NCI-H510A treated with DMSO at 0.1 percent for 48 hours (cell line): ENCODE data around the gene WDPCP.
"Not testable (repeated sequence)": the region's sequence is repeated elsewhere in the genome, so short reads cannot be mapped to it uniquely, and the experiment has no call there.

Experiments
- DNase-seq: peaks from one replicate; lab custom pipeline; 2025; lab: John Stamatoyannopoulos, UW

WDPCP gene

GRCh38 chr2:63101954-63102353 is 486.3 kb downstream of the WDPCP start:
- no peak for DNase-seq

DNA sequence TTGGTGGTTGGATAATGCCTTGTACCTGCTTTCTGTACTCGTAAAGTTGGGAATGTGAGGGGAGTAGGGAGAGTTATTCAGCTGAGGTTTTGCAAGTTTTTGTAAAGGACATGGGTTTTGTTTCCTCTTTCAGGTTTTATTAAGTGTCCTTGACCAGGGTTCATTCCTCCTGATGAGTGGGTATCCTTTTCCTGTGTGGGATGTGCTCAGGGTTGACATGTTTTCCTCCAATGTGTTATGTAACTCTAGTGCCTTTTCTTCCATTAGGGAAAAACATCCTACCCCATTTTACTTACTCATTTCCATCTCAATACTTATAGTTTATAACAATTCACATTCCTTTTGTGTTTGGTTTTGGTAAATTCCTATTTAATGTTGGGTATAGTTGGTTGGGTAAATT is 489.2 kb downstream of the WDPCP start:
- DNase-seq, result no peak

GRCh38 chr2:63096491-63096890 is 491.8 kb downstream of the WDPCP start:
- no peak for DNase-seq

- no peak for DNase-seq
These were observed 494.8 kb downstream of the WDPCP start for GRCh38 chr2:63093502-63093901.

- DNase-seq, result no peak
These were observed 495.4 kb downstream of the WDPCP start for GRCh38 chr2:63092857-63093256.

GRCh38 chr2:63092401-63092800 is 495.9 kb downstream of the WDPCP start:
- DNase-seq, result no peak

GRCh38 chr2:63086687-63087086 is 501.6 kb downstream of the WDPCP start:
- DNase-seq, result no peak

GRCh38 chr2:63081404-63081803 is 506.9 kb downstream of the WDPCP start:
- DNase-seq, result no peak

- no peak for DNase-seq
These were observed 509.2 kb downstream of the WDPCP start for GRCh38 chr2:63078852-63079606.

- not testable (repeated sequence) for DNase-seq
These were observed 513.9 kb downstream of the WDPCP start for GRCh38 chr2:63074399-63074798.

- DNase-seq, result no peak
These were observed 514.3 kb downstream of the WDPCP start for GRCh38 chr2:63073994-63074393.

GRCh38 chr2:63071664-63072063 is 516.6 kb downstream of the WDPCP start:
- DNase-seq, result no peak
